GM18519 (cell line): ENCODE data around the gene FNIP2.

ENCODE experiments used
- ATAC-seq: cut with Tn5 transposase; IDR thresholded peaks from one replicate; pipeline ENCODE4 v1.9.1; 2021; ENCODE audit warnings: mild to moderate bottlenecking, moderate library complexity; ENCODE audit not compliant: unreplicated experiment, low FRiP score

Gene FNIP2

GRCh38 chr4:158835226-158836001 is 66.6 kb downstream of the FNIP2 start:
- no peak for ATAC-seq

DNA sequence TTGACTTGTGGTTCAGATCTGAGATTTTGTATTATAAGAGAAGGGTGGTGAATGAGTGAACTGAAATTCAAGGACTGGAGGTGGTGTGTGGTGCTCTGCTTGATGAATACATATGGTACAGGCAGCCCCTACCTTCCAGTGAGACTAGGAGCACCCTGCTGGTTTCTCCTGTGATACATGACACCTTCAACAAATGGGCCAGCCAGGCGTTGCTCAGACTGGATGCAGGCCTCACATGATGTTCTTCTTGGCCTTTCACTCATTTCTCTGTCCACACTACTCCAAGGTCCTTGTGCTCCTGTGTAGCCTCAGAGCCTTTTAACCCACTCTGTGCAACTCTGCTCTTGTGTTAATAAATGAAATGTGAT is 67.2 kb downstream of the FNIP2 start:
- no peak for ATAC-seq

- ATAC-seq, result no peak
Observed at GRCh38 chr4:158836828-158837449, 68.1 kb downstream of the FNIP2 start.

DNA sequence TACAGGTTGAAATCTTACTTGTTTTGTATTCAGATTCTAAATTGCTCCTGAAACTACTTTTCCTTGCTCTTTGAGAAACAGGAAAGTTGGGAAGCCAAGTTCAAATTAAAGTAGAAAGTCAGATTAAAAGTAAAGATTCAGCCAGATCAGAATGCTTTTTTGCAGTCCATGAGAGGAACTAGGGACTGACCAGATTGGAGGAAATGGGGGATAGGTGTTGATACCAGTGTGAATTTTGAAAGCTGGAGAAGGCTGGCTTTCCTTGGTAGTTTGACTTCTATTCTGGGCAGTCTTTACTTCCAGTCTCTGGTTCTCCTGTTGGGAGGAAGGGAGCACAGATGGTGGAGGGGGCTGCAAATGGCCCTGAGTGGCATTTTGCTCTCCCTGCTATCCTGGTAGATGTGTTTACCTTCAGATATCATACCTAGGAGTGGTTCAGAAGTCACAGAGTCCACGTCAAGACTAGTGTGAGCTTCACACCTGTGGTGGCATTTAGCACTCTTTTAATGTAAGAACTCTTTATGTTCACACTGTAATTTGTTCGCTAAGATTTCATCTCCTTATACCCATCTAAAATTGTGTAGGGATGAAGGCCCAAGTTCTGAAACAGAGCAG is 68.8 kb downstream of the FNIP2 start:
- no peak for ATAC-seq

DNA sequence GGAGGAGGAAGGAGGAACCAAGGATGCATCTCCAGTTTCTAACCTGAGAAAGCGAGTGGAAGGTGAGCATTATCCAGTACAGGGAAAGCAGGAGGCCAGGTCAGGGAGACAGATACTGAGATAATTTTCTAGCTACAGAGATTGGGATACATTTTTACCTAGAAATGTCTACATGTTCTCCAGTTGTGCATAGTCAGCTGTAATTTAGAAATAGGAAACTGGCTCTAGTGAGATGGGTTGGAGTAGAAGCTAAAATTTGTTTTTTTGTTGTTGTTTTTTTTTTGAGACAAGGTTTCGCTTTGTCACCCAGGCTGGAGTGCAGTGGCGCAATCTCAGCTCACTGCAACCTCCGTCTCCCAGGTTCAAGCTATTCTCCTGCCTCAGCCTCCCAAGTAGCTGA is 71.3 kb downstream of the FNIP2 start:
- ATAC-seq, result no peak

GRCh38 chr4:158841540-158841939 is 72.7 kb downstream of the FNIP2 start:
- no peak for ATAC-seq

DNA sequence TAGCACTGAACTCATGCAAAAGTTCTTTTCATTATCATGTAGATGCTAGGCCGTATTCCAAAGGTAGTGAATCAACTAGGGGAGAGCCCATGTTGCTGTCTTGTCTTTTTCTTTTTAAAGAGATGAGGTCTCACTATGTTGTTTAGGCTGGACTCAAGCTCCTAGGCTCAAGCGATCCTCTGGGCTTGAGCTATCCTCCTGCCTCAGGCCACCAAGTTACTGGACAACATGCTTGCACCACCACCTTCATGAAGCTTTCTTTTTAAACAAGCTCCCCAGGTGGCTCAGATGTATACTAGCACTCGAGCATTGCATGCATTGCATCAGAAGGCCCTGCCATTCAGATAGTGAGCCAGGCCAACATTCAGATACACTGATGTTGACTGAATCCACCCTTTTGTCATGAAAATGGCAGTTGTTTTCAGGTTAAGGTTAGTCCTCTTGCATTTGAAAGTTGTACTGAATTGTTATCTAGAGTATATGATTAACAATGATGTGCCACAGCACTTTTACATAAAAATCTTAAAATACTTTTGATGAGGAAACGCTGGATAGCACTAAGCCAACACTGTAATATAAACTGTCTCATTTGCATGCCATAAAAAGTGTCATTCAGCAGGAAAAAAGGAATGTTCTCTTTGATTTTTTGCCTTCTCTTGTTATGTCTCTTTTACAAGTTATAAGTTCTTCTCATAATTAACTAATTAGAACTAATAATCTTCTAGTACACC is 76.7 kb downstream of the FNIP2 start:
- no peak for ATAC-seq

GRCh38 chr4:158847535-158847934 is 78.7 kb downstream of the FNIP2 start:
- ATAC-seq, result no peak

DNA sequence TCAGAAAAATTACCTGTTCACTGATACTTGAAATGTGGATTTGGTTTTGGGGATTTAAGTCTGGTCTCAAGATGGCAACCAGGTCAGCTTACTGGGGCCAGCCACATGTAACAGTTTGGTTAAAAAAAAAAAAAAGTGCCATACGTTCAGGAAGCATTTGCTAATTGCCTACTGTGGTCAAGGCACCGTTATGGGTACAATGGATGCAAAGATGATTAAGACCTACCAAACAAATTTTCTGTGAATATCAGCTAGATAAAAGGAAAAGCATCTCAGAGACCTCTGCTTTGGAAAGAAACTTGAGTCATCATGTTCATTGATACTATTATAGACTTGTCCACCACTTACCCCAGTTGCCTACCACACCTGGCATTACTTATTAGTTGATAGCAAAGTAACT is 80.9 kb downstream of the FNIP2 start:
- no peak for ATAC-seq

DNA sequence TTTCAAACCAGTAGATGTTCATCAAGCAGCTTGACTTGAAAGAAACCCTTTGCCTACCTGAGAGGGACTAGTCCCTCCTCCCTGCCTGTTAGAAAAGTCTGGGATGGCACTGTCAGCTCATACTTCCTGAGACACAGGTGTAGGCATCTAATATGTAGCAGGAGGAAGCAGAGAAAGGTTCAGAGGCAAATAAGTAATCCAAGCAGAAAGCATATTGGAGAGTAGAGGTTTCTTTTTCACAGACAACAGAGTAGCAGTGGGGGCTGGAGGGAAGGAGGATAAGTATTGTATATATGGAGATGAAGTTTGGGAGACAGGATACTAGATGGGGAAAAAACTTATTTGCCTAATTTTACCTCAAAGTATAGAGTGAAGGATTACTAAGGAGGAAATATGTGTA is 81.5 kb downstream of the FNIP2 start:
- no peak for ATAC-seq

GRCh38 chr4:158850800-158851644 is 82.2 kb downstream of the FNIP2 start:
- no peak for ATAC-seq

DNA sequence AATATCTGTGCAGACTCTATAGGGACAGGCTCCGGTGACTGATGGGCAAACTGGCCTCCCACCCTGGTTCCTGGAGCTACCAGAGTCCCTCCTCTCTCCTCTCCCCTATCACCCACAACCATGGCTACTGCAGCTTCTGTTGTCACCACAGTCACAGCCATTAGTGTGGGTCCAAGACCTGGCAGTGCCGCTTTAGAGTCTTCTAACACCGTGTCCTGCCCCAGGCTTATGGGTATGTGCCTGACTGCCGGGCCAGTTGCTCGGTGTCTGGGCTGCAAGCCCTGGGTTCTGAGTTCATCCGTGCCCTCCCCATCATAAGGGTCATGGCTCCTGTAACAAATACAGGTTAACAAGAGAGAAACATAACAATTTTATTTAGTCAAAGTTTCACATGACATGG is 85.4 kb downstream of the FNIP2 start:
- no peak for ATAC-seq

- peak; percentile 64 for ATAC-seq
Observed at GRCh38 chr4:158856852-158857251, 88.0 kb downstream of the FNIP2 start.

DNA sequence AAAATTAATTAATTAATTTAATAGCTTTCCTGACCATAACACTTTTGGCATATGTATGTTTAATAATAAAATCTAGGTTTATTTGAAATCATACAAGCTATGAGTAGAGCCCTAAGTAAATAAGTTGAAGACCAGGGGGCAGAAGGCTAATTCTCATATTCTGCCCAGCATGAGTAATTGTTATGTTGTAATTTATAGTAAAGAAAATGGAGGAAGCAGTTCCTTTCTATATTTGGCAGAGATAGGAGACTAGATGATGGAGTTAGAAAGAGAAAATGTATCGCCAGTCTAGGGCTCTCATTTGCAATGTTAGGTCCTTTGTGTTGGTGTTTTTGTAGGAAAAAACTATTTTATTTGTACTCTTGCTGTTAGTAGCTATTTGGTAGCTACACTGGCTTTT is 89.1 kb downstream of the FNIP2 start:
- ATAC-seq, result no peak

DNA sequence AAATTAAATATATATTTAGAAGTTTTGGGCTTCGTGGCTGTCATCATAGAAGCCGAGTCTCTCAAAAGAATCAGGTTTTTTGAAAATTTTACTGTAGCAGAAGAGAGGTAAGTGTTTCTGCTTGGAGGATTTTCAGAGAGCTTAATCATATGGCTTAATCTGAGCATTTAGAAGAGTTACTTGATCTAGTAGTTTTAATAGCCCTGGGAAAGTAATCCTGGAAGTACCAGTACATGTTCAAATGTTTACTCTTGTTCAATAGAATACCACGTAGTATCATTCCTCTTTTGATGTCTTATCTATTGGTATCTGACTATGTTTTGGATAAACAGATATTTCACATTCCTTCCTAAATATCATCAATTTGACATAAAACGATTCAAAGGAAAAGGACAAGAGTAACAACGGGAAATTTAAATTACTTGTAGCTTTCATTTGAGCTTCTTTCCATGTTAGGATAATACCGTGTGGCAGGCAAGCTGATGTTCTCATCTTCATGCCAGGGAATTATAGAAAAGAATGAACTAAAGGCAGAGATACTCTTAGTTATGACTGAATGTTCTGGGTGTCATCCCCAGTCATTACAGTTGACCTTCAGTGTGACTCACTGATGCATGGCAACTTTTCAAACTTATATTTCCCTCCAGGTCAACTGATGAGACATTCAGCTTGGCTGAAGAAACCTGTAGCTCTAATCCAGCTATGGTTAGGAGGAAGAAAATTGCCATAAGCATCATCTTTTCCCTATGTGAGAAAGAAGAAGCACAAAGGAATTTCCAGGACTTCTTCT is 89.8 kb downstream of the FNIP2 start:
- no peak for ATAC-seq

- ATAC-seq, result no peak
Observed at GRCh38 chr4:158859661-158860060, 90.8 kb downstream of the FNIP2 start.

- ATAC-seq, result peak; percentile 39
Observed at GRCh38 chr4:158860856-158861255, 92.0 kb downstream of the FNIP2 start.

- no peak for ATAC-seq
Observed at GRCh38 chr4:158861281-158861680, 92.5 kb downstream of the FNIP2 start.

DNA sequence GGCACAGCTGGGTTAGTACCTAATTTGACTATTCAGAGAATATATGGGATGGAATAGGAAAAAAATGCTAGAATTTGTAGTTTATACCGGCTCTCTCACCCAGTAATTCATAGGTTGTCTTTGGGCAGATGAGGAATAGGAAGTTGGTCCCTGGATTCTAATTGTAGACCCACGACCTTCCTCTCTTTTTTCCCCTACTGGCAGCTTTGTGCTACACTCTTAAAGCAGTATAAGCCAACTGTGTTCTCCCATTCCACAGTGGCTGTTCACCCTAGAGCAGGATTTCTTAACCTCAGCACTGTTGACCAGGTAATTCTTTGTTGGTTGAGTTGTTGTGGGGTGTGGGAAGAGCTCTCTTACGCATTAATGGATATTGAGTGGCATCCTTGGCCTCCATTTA is 92.9 kb downstream of the FNIP2 start:
- no peak for ATAC-seq

DNA sequence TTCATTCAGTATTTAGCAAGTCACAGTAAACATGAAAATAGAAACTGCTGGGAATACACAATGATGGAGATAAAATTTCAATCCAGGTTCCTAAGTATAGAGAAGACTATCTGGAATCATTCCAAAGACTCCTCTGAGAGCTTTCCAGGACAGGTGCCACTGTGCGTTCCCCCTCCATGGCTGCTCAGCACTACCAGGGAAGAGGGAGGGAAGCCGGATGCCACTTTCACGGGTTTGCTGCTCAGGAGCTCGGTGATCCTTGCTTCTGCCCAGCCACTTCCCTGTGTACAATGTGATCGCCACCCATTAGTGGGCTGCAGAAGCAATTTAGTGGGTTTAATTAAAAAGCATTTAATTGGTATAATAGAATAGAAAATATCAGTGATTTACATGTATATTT is 94.5 kb downstream of the FNIP2 start:
- ATAC-seq, result no peak
